HepG2 (cell line): ENCODE data around the gene AS3MT. TPM values are rescaled to one million over a fixed set of nuclear protein-coding genes. Genes with fewer than 3 reads are reported as not detected.

Source experiments
- ATAC-seq: fragments of 200-7000 bp; cut with Tn5 transposase; 3 replicates; pipeline ENCODE4 v1.9.1; 2020; ENCODE audit warnings: mild to moderate bottlenecking, moderate library complexity
- BruUV-seq: library from RNA; stranded (reverse); fragments of 400-500 nt; replicated peaks from 2 replicates; lab custom pipeline; 2021; lab: Mats Ljungman, UMichigan
- CTCF ChIA-PET: fragments of 300-600 bp; formaldehyde crosslinking; extraction: SDS; loops from one replicate; lab custom pipeline; 2021; ENCODE audit warnings: low total read pairs, inconsistent platforms, low intra/inter-chr PET ratio; lab: Yijun Ruan, JAX
- POLR2A ChIA-PET: fragments of 350-600 bp; sonication (Branson Sonifier 250); formaldehyde crosslinking; loops from one replicate; lab custom pipeline; 2020; ENCODE audit warnings: antibody characterized with exemption, inconsistent platforms; lab: Yijun Ruan, JAX
- DNase-seq: peaks from one replicate; pipeline ENCODE4 v3.0.0-alpha.2; 2015; ENCODE audit warnings: low spot score
- FAIRE-seq: peaks from 3 replicates; lab custom pipeline; 2011; peaks lifted over from hg19 to GRCh38; lab: Jason Lieb, UNC
- H2AFZ ChIP-seq: one replicate; pipeline ENCODE4 v1.6.1; 2011; ENCODE audit warnings: low read length, inconsistent platforms
- H3K27ac ChIP-seq: fragments of 300-600 bp; 3 replicates; pipeline ENCODE4 v1.8.0; 2011; ENCODE audit warnings: mixed run types, mild to moderate bottlenecking, mixed read lengths, low read length, inconsistent platforms; ENCODE audit not compliant: insufficient read depth; ENCODE audit errors: extremely low read length
- H3K27me3 ChIP-seq, 2 experiments: fragments of 200-600 bp in 1 of 2; 2 replicates in 1 of 2; 3 replicates in 1 of 2; pipeline versions ENCODE4 v1.6.0 to v1.8.0; 2011; ENCODE audit warnings: low read length in 2 of 2, mild to moderate bottlenecking in 2 of 2, moderate library complexity in 2 of 2, inconsistent platforms in 1 of 2; ENCODE audit not compliant: insufficient read depth in 2 of 2, control insufficient read depth in 1 of 2
- H3K36me3 ChIP-seq, 2 experiments: fragments of 200-600 bp in 1 of 2; replicated peaks in 1 of 2; 2 replicates in 1 of 2; 3 replicates in 1 of 2; pipeline versions ENCODE4 v1.5.1 to v1.8.0; 2011; ENCODE audit warnings: low read length in 2 of 2, inconsistent platforms in 1 of 2; ENCODE audit not compliant: insufficient read depth in 2 of 2, control insufficient read depth in 1 of 2
- H3K4me1 ChIP-seq: 2 replicates; pipeline ENCODE4 v1.5.1; 2012; ENCODE audit warnings: low read length, inconsistent platforms; ENCODE audit not compliant: insufficient read depth
- H3K4me2 ChIP-seq: 2 replicates; pipeline ENCODE4 v1.6.0; 2011; ENCODE audit warnings: low read depth, low read length, inconsistent platforms
- H3K4me3 ChIP-seq, 3 experiments: fragments of 200-600 bp in 1 of 3; sonication (generic), shearing (Covaris generic) in 1 of 3; replicated peaks in 1 of 3; 2 replicates each; pipeline ENCODE4 v1.5.1; 2011 to 2016; ENCODE audit warnings: low read length in 3 of 3, inconsistent platforms in 2 of 3, low read depth in 2 of 3, mild to moderate bottlenecking in 2 of 3, control low read depth in 1 of 3, mixed read lengths in 1 of 3; ENCODE audit not compliant: insufficient read depth in 1 of 3
- H3K79me2 ChIP-seq: one replicate; pipeline ENCODE4 v1.6.1; 2011; ENCODE audit warnings: low read length, inconsistent platforms; ENCODE audit not compliant: insufficient read depth
- H3K9ac ChIP-seq: 2 replicates; pipeline ENCODE4 v1.6.0; 2011; ENCODE audit warnings: mild to moderate bottlenecking, low read depth, low read length, inconsistent platforms; ENCODE audit not compliant: insufficient read depth
- H3K9me3 ChIP-seq: 2 replicates; pipeline ENCODE4 v1.5.1; 2012; ENCODE audit warnings: mild to moderate bottlenecking, low read length
- H4K20me1 ChIP-seq: 2 replicates; pipeline ENCODE4 v1.6.0; 2011; ENCODE audit warnings: inconsistent platforms, mild to moderate bottlenecking, low read length, moderate library complexity; ENCODE audit not compliant: insufficient read depth
- ARID2 ChIP-seq: sonication (generic); formaldehyde crosslinking; IDR thresholded peaks from 2 replicates; pipeline ENCODE4 v1.8.1; 2022; ENCODE audit warnings: mild to moderate bottlenecking, missing genetic modification reagents, borderline replicate concordance
- CREM ChIP-seq, 2 experiments: sonication (generic) in 1 of 2; formaldehyde crosslinking in 1 of 2; IDR thresholded peaks; 2 replicates each; pipeline versions ENCODE4 v1.4.0 to v1.6.1; 2016 to 2020; ENCODE audit warnings: antibody characterized with exemption in 1 of 2, mild to moderate bottlenecking in 1 of 2, missing genetic modification reagents in 1 of 2
- FOSL1 ChIP-seq: sonication (generic); formaldehyde crosslinking; IDR thresholded peaks from 2 replicates; pipeline ENCODE4 v1.9.0; 2021; ENCODE audit warnings: missing genetic modification reagents, borderline replicate concordance
- FOXA3 ChIP-seq: IDR thresholded peaks from 2 replicates; pipeline ENCODE4 v1.6.1; 2016; ENCODE audit warnings: missing genetic modification reagents, missing compliant biosample characterization
- HOXA5 ChIP-seq: sonication (generic); formaldehyde crosslinking; IDR thresholded peaks from 2 replicates; pipeline ENCODE4 v1.4.0; 2020; ENCODE audit warnings: missing genetic modification reagents
- PITX1 ChIP-seq: sonication (generic); formaldehyde crosslinking; IDR thresholded peaks from 2 replicates; pipeline ENCODE4 v1.5.1; 2020; ENCODE audit warnings: mild to moderate bottlenecking, missing genetic modification reagents
- PLRG1 ChIP-seq: fragments of 450-650 bp; conservative IDR thresholded peaks from 2 replicates; pipeline ENCODE4 v1.6.1; 2016
- PRMT3 ChIP-seq: sonication (generic); formaldehyde crosslinking; IDR thresholded peaks from 2 replicates; pipeline ENCODE4 v1.8.1; 2022; ENCODE audit warnings: low read depth, mild to moderate bottlenecking, moderate library complexity, missing genetic modification reagents, borderline replicate concordance
- PRPF4 ChIP-seq: fragments of 200-400 bp; formaldehyde crosslinking; IDR thresholded peaks from 2 replicates; pipeline ENCODE4 v1.6.1; 2016; ENCODE audit warnings: low read length, low read depth; ENCODE audit not compliant: poor library complexity, severe bottlenecking
- THRA ChIP-seq: sonication (generic); formaldehyde crosslinking; IDR thresholded peaks from 2 replicates; pipeline ENCODE4 v1.4.0; 2020; ENCODE audit warnings: missing genetic modification reagents, borderline replicate concordance
- YY1 ChIP-seq: IDR thresholded peaks from 2 replicates; pipeline ENCODE4 v1.6.1; 2011; ENCODE audit warnings: low read length, low read depth, moderate library complexity, mild to moderate bottlenecking; ENCODE audit not compliant: insufficient read depth, insufficient replicate concordance
- ZFX ChIP-seq: sonication (generic); formaldehyde crosslinking; IDR thresholded peaks from 2 replicates; pipeline ENCODE4 v1.4.0; 2020; ENCODE audit warnings: mild to moderate bottlenecking, low read depth, missing genetic modification reagents, moderate library complexity
- ZNF264 ChIP-seq: sonication (generic); formaldehyde crosslinking; IDR thresholded peaks from 2 replicates; pipeline ENCODE4 v1.4.0; 2020; ENCODE audit warnings: missing genetic modification reagents
- ZNF496 ChIP-seq: sonication (generic); formaldehyde crosslinking; IDR thresholded peaks from 2 replicates; pipeline ENCODE4 v1.8.1; 2023; ENCODE audit warnings: mild to moderate bottlenecking, moderate library complexity, missing genetic modification reagents; ENCODE audit not compliant: insufficient replicate concordance
- ZNF589 ChIP-seq: sonication (generic); formaldehyde crosslinking; conservative IDR thresholded peaks from 2 replicates; pipeline ENCODE4 v1.8.0; 2022; ENCODE audit warnings: mild to moderate bottlenecking, moderate library complexity, missing genetic modification reagents
- ZNF605 ChIP-seq: sonication (generic); formaldehyde crosslinking; IDR thresholded peaks from 2 replicates; pipeline ENCODE4 v1.8.0; 2022; ENCODE audit warnings: mild to moderate bottlenecking, missing genetic modification reagents
- WGBS: methylation state at CpG from one replicate; pipeline ENCODE4 v1.1.6; 2017; ENCODE audit warnings: low lambda C conversion rate; 5-methylcytosine and 5-hydroxymethylcytosine counted together
- in situ Hi-C: cut with HindIII; loops from 2 replicates; pipeline ENCODE4 v1.10.0; 2017; ENCODE audit warnings: low pct_unique_long_range_greater_than_20kb; ENCODE audit not compliant: extremely low pct_ligation_motif_present
- intact Hi-C: fragments of 100-400 bp; cut with micrococcal nuclease; formaldehyde crosslinking; loops from one replicate; pipeline ENCODE4 v1.10.0; 2022; ENCODE audit not compliant: unreplicated experiment
- polyA plus RNA-seq, 8 experiments: library from polyadenylated mRNA; depleted of rRNA in 3 of 8; stranded (reverse) in 7 of 8; unstranded in 1 of 8; fragments of >200 nt; fragmentation: Illumina TruSeq in 4 of 8; extraction: Trizol in 4 of 8; gene quantifications; 2 replicates each; pipeline versions ENCODE4 v1.2.1 to v1.2.3, GENCODE V29; 2011 to 2016; ENCODE audit warnings: low read depth in 4 of 8, missing spikeins in 1 of 8, mixed read lengths in 1 of 8; ENCODE audit not compliant: insufficient read depth in 1 of 8
- total RNA-seq, 5 experiments: library from RNA; depleted of rRNA; stranded (reverse); fragments of >200 nt; fragmentation: Illumina TruSeq; extraction: Trizol; gene quantifications; 2 replicates each; pipeline ENCODE4 v1.2.3, GENCODE V29; 2016; ENCODE audit warnings: low read depth in 1 of 5
- TF ChIP-seq, protein P1 (sequence below): sonication (generic); formaldehyde crosslinking; IDR thresholded peaks from 2 replicates; pipeline ENCODE4 v1.4.0; 2020; ENCODE audit warnings: missing genetic modification reagents, borderline replicate concordance

Gene AS3MT
- total and polyA plus RNA-seq, 2 of the 13 experiments (the other 11 are each of a cell fraction or from before 2014, with no cell fraction given) = 8.7 to 17.4 TPM

- FAIRE-seq (no peak), ATAC-seq (no peak), DNase-seq (no peak)
- no TSS peak for BruUV-seq
- H3K4me3 ChIP-seq = no peak overlapping the region
- no peak overlapping the region for H3K4me2 ChIP-seq
- intact Hi-C loops (no loop called here), in situ Hi-C loops (no loop called here)
- no peaks in the 10 kb centered on the region for H4K20me1 ChIP-seq
- no peak for TF ChIP-seq ARID2
- no peak for TF ChIP-seq ZNF264 (CRISPR knock-in tag)
- no peak for TF ChIP-seq ZNF496 (CRISPR knock-in tag)
- no peak for TF ChIP-seq ZFX
- TF ChIP-seq YY1 = no peak
- TF ChIP-seq FOXA3 (CRISPR knock-in tag) = no peak
- no peak for TF ChIP-seq ZNF589 (CRISPR knock-in tag)
- no peaks in the 10 kb centered on the region; a peak in 1 of 5 replicates for H3K36me3 ChIP-seq
- H2AFZ ChIP-seq = no peak overlapping the region
- H3K9me3 ChIP-seq = no peaks in the 10 kb centered on the region
- ChIA-PET CTCF (no interaction called here), POLR2A (no interaction called here)
- H3K27me3 ChIP-seq = no peaks in the 10 kb centered on the region
- H3K27ac ChIP-seq = no peak overlapping the region
- no peak overlapping the region for H3K9ac ChIP-seq
- peaks cover 23% of the 10 kb centered on the region for H3K79me2 ChIP-seq
- WGBS = 96% methylated on average over 4 of the region's 4 CpGs
- H3K4me1 ChIP-seq = peaks cover 8% of the 10 kb centered on the region
Observed at GRCh38 chr10:102935505-102935904, 66.2 kb downstream of the AS3MT start.

DNA sequence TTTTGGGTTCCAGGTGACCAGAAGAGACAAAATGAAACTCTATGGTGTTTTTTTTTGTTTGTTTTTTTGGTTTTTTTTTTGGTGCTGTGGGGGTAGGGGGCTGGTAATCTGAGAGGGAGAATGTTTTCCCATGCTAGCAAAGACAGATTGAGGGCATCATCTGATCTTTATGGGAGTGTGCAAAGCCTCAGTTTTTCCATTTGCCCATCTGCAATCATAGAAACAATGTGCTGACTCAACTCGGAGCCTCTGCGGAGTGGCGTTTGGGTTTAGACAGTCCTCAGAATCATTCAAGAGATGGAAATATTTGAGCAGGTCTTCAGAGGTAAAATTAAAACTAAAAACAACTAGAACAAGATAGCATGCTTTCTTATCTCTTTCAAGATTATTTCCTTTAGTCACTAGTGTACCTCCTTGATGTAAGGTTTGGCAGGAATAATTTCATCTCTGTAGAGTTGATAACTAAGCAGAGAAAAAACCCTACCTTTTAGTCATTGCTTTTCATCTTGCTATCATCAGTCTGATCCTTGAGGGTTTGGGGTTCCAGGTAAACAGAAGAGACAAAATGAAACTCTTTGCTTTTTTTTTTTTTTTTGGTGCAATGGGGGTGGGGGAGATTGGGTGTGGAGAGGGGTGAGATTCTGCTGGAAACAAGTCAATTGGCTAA lies 66.8 kb downstream of the AS3MT start:
- WGBS = 99% methylated on average over 3 of the region's 3 CpGs
- no peak for FAIRE-seq
- POLR2A ChIA-PET = no interaction called here
- peaks cover 8% of the 10 kb centered on the region for H3K4me1 ChIP-seq
- no peaks in the 10 kb centered on the region for H4K20me1 ChIP-seq
- H3K27ac ChIP-seq = no peak overlapping the region
- no peaks in the 10 kb centered on the region; a peak in 1 of 5 replicates for H3K36me3 ChIP-seq
- H3K4me3 ChIP-seq = no peak overlapping the region
- H3K27me3 ChIP-seq = no peaks in the 10 kb centered on the region
- H3K79me2 ChIP-seq = peaks cover 18% of the 10 kb centered on the region
- no peak overlapping the region for H2AFZ ChIP-seq
- no peak for ATAC-seq
- intact Hi-C loops = no loop called here
- DNase-seq = no peak
- H3K9me3 ChIP-seq = no peaks in the 10 kb centered on the region
- H3K4me2 ChIP-seq = no peak overlapping the region
- in situ Hi-C loops = no loop called here
- CTCF ChIA-PET = no interaction called here
- no TSS peak for BruUV-seq
- H3K9ac ChIP-seq = no peak overlapping the region
- TF ChIP-seq ZNF605 (CRISPR knock-in tag) (no peak), CREM (IDR thresholded peaks at IDR 0.05) (no peak), CREM (CRISPR knock-in tag; IDR thresholded peaks at IDR 0.05) (no peak), FOSL1 (CRISPR knock-in tag) (no peak), HOXA5 (CRISPR knock-in tag) (no peak), PRMT3 (CRISPR knock-in tag) (no peak), PITX1 (CRISPR knock-in tag) (no peak), PRPF4 (no peak), THRA (CRISPR knock-in tag) (no peak), PLRG1 (no peak)
- TF ChIP-seq, protein P1, sequence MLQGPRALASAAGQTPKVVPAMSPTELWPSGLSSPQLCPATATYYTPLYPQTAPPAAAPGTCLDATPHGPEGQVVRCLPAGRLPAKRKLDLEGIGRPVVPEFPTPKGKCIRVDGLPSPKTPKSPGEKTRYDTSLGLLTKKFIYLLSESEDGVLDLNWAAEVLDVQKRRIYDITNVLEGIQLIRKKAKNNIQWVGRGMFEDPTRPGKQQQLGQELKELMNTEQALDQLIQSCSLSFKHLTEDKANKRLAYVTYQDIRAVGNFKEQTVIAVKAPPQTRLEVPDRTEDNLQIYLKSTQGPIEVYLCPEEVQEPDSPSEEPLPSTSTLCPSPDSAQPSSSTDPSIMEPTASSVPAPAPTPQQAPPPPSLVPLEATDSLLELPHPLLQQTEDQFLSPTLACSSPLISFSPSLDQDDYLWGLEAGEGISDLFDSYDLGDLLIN = no peak
